Amniotic epithelial cell (primary cell): ENCODE results near the gene GZMH.
"Not testable (repeated sequence)": the region's sequence is repeated elsewhere in the genome, so short reads cannot be mapped to it uniquely, and the experiment has no call there.

Experiments
- DNase-seq: peaks from one replicate; pipeline ENCODE4 v3.0.0-alpha.2; 2010; ENCODE audit warnings: low read depth

GZMH gene

DNA sequence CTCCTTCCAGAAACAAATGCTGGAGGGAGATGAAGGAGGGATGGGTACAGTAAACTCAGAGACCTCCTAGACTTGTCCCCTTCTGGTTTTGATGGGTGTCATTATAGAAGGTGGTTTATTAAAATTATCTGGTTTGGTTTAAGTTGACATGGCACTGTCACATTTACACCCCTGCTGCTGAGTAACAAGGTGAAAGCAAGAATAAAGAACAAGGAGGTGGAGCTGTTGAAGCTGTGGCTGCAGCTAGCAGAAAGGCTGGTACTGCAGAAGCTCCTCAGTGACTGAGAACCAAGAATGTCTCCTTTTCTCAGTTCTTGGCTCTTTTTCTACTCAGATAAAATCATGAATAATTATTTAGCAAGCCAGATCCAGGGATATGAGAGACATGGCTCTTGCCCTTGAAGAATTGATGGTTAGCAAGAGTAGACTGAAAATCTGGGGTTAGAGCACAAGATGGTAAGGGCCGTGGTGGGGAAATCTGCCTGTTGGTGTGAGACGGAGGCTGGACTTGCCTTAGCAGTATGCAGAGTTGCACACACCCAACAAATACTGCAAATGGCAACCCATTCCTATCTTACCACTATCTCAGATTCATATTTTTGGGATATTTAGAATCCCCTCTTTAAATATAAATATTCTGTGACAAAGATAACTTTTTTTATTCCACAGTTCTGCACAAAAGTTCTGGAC lies at the start of gene GZMH:
GZMH (minus strand) TSS at position 31 of the 690 bp plus-strand sequence. CDS start 72 bp downstream, outside the sequence.
- DNase-seq = no peak

DNA sequence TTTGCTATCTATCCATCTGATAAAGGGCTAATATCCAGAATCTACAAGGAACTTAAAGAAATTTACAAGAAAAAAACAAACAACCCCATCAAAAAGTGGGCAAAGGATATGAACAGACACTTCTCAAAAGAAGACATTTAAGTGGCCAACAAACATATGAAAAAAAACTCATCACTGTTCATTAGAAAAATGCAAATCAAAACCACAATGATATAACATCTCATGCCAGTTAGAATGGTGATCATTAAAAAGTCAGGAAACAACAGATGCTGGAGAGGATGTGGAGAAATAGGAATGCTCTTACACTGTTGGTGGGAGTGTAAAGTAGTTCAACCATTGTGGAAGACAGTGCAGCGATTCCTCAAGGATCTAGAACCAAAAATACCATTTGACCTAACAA lies 38.9 kb upstream of the GZMH start:
- DNase-seq = not testable (repeated sequence)

GRCh38 chr14:24639905-24640304 lies 30.4 kb upstream of the GZMH start:
- no peak for DNase-seq

GRCh38 chr14:24639270-24639669 lies 29.8 kb upstream of the GZMH start:
- DNase-seq = no peak

DNA sequence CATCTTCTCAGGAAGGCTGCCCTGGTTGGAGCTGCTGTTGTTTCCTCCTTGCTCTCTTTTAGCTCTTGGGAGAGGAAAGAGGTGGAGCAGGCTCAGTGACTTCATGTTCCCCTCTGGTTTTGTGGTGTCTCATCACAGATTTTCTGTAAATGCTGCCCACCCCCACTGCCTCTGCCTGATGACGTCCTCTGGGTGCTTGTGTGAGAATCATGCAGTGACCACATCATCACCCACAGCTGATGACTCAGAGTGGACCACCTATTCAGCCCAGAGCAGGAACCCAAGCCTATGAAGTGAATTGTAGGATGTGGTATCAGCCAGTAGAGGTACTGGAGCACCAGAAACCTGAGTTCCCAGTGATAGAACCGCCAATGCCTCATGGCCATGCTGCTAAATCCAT lies 24.7 kb upstream of the GZMH start, which contains the start of gene GZMB:
GZMB (minus strand) TSS at position 33 of the 400 bp plus-strand sequence; CDS start at position 3, 30 bp downstream.
- DNase-seq = no peak

DNA sequence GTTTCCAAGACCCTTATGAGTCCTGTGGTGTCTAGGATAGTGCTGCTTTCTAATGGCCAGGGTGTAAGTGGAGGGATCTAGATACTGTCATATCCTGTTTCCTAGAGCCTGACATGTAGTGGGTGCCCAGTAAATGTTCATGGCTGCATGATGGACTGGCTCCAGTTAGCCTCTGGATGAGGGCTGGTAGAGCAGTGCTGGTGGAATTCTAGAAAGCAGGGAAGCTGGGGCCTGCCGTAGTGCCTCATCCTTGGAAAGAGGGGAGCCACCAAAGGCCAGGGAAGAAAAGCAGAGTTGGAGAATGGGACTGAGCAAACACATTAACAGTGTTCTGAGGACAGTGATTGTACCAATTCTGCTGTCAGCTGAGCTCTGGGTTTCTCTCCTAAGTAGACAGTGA lies 23.9 kb upstream of the GZMH start:
- DNase-seq = no peak

DNA sequence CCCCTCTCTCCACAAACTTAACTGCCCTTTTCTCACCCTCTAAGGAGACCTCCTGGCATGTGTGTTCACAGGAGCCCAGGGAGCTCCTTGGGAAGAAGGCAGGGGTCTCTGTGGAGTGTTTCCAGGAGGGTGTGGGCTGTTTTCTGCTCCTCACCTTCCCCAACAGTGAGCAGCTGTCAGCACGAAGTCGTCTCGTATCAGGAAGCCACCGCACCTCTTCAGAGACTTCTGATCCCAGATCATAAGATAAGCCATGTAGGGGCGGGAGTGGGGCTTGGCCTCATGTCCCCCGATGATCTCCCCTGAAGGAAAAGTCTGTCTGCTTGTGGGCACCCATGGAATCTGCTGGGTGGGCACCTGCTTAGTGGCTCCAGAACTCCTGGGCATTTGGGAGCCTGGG lies 23.3 kb upstream of the GZMH start:
- DNase-seq = no peak

DNA sequence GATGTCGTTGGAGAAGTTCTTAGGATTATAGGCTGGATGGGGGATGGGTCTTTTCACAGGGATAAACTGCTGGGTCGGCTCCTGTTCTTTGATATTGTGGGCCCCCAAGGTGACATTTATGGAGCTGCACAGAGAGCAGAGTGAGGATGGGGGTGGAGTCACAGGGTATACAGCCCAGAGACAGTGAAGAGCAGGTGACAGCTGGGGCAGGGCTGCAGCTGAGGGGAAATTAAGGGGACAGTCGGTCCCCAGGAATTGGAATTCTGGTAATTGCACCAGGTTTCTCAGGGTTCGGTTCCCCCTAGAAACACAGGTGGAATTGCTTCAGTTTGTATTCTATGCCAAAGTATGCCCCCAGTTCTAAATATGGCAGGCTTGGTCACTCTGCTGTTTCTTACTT lies 22.9 kb upstream of the GZMH start:
- no peak for DNase-seq

DNA sequence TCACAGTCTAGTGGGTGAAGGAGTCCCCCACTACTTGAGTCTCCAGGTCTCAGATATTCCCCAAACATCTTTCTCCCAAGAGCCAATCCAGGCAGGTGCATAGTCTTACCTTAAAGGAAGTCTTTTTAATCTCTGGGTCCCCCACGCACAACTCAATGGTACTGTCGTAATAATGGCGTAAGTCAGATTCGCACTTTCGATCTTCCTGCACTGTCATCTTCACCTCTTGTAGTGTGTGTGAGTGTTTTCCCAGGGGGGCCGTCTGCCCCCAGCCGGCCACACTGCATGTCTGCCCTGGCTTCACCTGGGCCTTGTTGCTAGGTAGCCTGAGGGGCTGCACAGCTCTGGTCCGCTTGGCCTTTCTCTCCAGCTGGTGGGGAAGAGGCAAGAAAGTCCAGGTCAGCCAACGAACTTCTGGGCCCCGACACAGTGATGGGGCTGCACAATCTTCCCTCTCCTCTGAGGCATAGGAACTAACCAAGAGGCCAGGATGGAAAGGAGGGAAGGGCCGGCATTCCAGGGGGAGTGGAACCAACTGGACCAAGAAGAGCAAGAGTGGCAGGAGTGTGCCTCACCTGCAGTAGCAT lies 22.4 kb upstream of the GZMH start:
- DNase-seq = no peak

- DNase-seq = no peak
Measured at GRCh38 chr14:24630872-24631477, 21.5 kb upstream of the GZMH start.

- DNase-seq = no peak
Measured at GRCh38 chr14:24630087-24630871, 20.8 kb upstream of the GZMH start.

- no peak for DNase-seq
Measured at GRCh38 chr14:24629521-24629920, 20.0 kb upstream of the GZMH start.

GRCh38 chr14:24613747-24614146 lies 4.3 kb upstream of the GZMH start:
- DNase-seq = no peak

DNA sequence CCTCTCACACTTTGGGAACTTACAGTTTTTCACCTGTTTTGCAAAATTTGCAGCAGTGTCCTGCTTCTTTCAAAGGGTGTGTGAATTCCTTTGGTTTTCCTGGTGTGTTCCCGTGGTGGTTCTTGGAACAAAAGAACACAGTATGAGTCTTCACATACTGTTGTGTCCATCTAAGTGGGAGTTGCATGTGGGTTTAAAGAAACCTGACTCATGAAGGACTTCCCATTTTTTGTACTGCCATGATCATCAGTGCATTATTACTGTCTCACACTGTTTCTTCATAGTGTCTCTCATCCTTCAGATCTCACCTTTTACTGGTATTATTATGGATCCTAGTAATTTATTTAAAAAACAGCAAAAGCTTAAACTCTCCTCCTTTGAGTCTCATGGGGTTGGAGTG lies 3.8 kb upstream of the GZMH start:
- no peak for DNase-seq

DNA sequence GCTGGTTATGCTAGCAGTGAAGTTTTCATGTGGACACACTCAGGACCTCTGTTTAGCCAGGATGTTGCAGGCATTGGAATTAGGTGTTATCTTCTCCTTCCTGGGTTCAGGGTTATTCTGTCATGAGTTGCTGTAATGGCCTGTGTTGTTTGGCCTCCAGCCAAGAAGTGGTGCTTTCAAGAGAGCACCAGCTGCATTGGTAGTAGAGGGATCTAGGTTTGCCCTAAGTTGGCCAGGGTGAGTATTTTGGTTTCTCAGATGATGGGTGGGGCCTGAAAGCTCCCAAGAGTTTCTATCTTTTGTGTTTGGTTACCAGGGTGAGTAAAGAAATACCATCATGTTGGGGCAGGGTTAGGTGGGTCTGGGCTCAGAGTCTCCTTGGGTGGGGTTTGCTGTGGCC lies 2.7 kb upstream of the GZMH start:
- DNase-seq = no peak

- no peak for DNase-seq
Measured at GRCh38 chr14:24607635-24608514, 1.6 kb downstream of the GZMH start.

DNA sequence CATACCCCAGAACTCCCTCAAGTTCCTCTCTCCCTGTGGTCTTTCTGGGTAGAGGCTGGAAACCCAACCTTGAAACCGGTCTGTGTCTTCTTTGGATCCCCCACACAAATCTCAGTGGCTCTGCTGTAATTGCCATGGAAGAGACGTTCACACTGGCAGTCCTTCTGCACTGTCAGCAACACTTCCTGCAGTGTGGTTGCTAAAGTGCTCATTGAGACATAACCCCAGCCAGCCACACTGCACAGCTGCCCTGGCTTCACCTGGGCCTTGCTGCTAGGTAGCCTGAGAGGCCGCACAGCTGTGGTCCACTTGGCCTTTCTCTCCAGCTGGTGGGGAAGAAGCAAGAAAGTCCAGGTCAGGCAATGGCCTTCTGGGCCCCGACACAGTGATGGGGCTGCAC lies 2.4 kb downstream of the GZMH start:
- DNase-seq = no peak

DNA sequence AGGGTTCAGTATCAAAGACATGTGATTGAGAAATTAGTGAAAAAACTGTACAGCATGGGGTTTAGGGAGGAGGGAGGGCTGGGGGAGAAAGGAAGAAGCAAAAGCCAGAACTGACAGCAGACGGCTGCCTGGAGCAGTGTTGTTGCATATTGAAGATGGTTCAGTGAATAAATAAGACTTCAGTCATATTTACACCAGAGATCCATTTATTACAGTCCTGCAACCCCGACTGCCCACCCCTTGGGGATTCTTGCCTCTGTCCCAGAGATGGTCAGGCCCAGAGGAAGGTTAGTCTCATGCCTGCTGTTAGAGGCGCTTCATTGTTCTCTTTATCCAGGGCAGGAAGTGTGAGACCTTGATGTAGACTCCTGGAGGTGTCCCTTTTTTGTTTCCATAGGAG lies 3.2 kb downstream of the GZMH start:
- no peak for DNase-seq

GRCh38 chr14:24605435-24606190 lies 3.9 kb downstream of the GZMH start:
- no peak for DNase-seq

DNA sequence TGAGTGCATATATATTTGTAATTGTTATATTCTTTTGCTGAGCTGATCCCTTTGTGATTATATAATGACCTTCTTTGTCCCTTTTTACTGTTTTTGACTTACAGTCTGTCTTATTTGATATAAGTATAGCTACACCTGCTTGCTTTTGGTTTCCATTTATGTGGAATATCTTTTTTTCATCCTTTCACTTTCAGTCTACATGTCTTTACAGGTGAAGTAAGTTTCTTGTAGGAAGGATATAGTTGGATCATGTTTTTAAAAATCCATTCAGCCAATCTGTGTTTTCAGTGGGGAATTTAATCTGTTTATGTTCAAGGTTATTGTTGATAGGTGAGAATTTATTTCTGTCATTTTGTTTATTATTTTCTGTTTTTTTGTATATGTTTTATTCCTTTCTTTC lies 12.1 kb downstream of the GZMH start:
- DNase-seq = no peak
